CD4-positive, alpha-beta T cell treated with Interleukin-6 at 100 ng/mL for 8 hours (primary cell): ENCODE measurements around the gene OR2A2.
"Not testable (repeated sequence)": the region's sequence is repeated elsewhere in the genome, so short reads cannot be mapped to it uniquely, and the experiment has no call there.

Source experiments
- DNase-seq: peaks from one replicate; pipeline ENCODE4 v3.0.0-alpha.2; 2020; ENCODE audit warnings: mixed read lengths, low spot score

OR2A2 gene, protein sequence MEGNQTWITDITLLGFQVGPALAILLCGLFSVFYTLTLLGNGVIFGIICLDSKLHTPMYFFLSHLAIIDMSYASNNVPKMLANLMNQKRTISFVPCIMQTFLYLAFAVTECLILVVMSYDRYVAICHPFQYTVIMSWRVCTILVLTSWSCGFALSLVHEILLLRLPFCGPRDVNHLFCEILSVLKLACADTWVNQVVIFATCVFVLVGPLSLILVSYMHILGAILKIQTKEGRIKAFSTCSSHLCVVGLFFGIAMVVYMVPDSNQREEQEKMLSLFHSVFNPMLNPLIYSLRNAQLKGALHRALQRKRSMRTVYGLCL

GRCh38 chr7:144109283-144109682 lies at the start of gene OR2A2:
Gene OR2A2, plus strand, starts transcription at chr7:144109583. Its CDS starts 0 bp downstream, at chr7:144109583.
- DNase-seq = no peak

GRCh38 chr7:144063710-144064109 lies 45.7 kb upstream of the OR2A2 start:
- no peak for DNase-seq

DNA sequence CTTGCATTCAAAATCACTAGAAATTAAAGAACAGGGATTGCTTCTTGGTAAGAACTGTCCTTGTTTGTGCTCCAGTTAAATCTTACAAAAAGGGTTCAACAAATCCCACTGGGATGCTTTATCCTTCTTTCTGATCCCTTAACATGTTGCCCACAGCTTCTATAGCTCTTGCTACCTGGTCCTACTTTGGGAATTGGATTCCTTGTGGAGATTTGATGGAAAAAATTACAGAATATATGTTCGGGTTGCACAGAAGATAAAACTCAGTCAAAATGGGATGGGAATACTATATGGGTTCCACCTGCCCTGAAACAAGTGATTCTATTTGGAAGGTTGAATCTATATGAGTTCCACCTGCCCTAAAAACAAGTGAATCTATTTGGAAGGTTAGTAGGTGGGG lies 39.9 kb upstream of the OR2A2 start, which contains the start of gene OR2A25:
Gene OR2A25, plus strand, starts transcription at position 301 of the 400 bp plus-strand sequence. CDS start 4,409 bp downstream, outside the sequence.
- no peak for DNase-seq

- DNase-seq = no peak
These were observed 39.4 kb upstream of the OR2A2 start for GRCh38 chr7:144069953-144070352.

DNA sequence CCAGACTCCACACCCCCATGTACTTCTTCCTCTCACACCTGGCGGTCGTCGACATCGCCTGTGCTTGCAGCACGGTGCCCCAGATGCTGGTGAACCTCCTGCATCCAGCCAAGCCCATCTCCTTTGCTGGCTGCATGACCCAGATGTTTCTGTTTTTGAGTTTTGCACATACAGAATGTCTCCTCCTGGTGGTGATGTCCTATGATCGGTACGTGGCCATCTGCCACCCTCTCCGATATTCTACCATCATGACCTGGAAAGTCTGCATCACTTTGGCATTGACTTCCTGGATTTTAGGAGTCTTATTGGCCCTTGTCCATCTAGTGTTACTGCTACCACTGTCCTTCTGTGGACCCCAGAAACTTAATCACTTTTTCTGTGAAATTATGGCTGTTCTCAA lies 35.0 kb upstream of the OR2A2 start:
- no peak for DNase-seq

DNA sequence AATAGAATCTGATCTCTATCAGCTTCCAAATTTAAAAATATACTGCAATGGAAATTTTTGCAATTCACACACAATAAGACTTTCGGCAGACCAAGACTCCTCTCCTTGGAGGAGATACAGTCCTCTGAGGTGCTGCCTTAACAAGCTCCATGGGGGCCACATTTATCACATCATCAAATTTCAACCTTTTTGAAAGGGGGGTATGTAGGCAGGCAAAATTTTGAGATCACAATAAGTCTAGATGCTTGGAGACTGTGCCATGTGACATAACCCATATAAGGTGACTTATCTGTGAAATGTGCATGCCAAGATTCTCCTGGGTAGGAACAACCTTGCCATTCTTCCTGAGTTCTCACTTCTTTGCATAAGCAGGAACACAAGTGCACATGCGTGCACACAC lies 23.4 kb upstream of the OR2A2 start, which contains the start of gene OR2A12:
Gene OR2A12, plus strand, starts transcription at position 301 of the 400 bp plus-strand sequence. CDS start 8,830 bp downstream, outside the sequence.
- no peak for DNase-seq

GRCh38 chr7:144086730-144087129 lies 22.7 kb upstream of the OR2A2 start:
- DNase-seq = no peak

DNA sequence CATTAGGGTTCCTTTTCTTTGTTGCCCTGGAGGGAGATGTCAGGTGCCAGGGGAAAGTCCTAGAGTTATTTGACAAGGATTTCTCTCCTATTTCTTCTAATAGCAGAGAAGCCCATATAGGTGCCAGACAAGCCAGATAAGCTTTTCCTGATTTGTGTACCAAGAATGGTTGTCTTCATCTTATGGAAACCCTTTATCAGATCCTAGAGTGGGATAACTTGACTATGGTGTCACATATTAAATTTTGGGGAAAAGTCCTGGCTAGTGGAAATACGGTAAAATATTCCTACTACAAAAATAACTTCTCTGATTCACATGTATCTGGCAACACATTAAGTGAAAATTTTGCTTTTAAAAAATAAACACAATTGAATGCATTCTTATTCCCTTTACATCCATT lies 22.2 kb upstream of the OR2A2 start:
- no peak for DNase-seq

DNA sequence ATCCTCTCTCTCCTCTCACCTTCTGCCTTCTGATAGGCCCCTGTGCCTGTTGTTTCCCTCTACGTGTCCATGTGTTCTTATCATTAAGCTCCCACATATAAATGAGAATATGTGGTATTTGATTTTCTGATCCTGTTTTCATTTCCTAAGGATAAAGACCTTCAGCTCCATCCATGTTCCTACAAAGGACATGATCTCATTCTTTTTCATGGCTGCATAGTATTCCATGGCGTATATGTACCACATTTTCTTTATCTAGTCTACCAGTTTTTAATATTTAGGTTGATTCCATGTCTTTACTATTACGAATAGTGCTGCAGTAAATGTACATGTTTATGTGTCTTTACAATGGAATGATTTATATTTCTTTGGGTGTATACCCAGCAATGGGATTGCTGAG lies 18.7 kb upstream of the OR2A2 start:
- DNase-seq = no peak

DNA sequence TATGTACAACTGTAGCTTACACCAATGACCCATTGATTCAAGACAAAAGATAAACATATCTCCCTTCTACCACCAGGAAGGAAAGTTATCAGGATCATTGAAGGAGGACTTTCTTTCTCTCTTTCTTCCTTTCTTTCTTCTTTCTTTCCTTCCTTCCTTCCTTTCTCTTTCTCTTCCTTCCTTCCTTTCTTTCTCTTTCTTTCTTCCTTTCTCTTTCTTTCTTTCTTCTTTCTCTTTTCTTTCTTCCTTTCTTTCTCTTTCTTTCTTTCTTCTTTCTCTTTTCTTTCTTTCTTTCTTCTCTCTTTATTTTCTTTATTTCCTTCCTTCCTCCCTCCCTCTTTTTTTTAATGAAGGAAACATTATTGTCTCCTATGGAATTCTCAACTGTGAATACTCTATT lies 10.6 kb upstream of the OR2A2 start:
- no peak for DNase-seq

GRCh38 chr7:144100607-144101006 lies 8.8 kb upstream of the OR2A2 start:
- no peak for DNase-seq

GRCh38 chr7:144102041-144102440 lies 7.3 kb upstream of the OR2A2 start:
- DNase-seq = no peak

GRCh38 chr7:144105211-144105610 lies 4.2 kb upstream of the OR2A2 start:
- DNase-seq = no peak

DNA sequence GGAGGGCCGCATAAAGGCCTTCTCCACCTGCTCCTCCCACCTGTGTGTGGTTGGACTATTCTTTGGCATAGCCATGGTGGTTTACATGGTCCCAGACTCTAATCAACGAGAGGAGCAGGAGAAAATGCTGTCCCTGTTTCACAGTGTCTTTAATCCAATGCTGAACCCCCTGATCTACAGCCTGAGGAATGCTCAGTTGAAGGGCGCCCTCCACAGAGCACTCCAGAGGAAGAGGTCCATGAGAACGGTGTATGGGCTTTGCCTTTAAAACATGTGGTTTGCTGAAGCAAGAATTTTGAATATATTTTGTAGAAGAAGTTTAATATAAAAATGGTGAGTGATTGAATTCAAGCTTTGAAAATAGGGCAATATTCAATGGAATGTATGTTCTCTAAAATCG lies 889 bp downstream of the OR2A2 start:
- DNase-seq = no peak

GRCh38 chr7:144113651-144114050 lies 4.3 kb downstream of the OR2A2 start:
- no peak for DNase-seq

- DNase-seq = no peak
These were observed 9.0 kb downstream of the OR2A2 start for GRCh38 chr7:144118341-144118740.

- no peak for DNase-seq
These were observed 13.5 kb downstream of the OR2A2 start, which contains the start of gene OR2A14 for GRCh38 chr7:144122876-144123275. Gene OR2A14, plus strand, starts transcription at chr7:144123176. Its CDS starts 5,937 bp downstream, at chr7:144129113.

DNA sequence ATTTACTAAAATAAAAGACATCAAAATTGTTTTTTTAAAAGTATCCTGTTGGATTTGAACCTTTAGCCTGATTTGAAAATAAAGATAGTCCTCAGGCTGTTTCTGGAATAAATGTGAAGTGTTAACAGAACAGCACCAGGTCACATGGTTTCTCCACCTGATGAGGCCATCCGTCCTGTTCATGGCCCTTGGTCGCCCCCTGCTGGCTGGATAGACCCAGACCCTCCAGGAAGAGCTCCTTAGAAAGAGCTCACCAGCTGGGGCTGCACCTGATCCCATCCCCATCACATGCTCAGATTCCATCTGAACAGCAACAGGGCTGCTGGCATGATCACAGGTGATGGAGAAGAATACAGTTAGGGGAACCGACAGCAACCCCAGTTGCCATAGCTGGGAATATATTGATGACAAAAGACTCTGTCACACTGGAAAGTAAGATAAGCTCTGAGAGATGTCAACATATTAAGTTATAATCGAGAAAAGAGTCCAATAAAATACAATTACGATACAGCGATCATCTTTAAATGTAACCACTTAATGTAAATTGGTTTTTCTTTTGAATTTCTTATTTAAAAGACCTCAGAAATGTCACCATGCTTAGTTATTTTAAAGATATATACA lies 18.4 kb downstream of the OR2A2 start:
- peak; percentile 79 for DNase-seq

GRCh38 chr7:144129601-144130000 lies 20.2 kb downstream of the OR2A2 start:
- not testable (repeated sequence) for DNase-seq

DNA sequence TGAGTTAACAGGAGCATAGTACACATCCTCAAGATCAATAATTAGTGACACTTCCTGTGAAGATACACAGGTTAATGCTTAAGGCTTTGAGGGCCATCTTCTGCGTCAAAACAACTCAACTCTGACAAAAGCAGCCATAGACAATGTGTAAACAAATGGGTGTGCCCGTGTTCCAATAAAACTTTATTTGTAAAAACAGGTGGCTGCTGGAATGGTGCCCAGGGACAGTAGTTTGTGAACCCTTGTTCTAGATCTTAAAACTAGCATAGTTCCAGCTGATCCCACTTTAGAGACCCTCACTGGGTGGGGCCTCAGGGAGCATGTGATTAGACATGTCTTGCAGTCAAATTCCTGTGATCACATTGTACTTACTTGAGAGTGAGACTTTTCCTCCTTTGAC lies 21.3 kb downstream of the OR2A2 start:
- no peak for DNase-seq

DNA sequence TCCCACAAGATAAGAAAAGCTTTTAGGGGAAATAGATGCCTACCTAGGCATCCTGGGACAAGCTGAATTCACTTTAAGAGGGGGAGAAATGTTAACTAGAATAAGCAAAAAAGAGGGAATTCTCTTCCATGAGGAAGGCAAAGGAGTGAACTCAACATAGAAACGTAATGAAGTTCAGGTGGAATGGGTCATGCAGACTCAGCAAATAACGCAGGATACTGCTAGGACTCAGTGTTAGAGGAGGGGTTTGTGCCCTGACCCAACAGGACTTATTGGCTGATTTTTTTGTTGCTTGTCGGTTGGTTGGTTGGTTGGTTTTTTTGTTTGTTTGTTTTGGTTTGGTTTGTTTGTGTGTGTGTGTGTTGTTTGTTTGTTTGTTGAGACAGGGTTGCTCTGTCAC lies 22.9 kb downstream of the OR2A2 start:
- no peak for DNase-seq

GRCh38 chr7:144133307-144133706 lies 23.9 kb downstream of the OR2A2 start:
- DNase-seq = no peak

DNA sequence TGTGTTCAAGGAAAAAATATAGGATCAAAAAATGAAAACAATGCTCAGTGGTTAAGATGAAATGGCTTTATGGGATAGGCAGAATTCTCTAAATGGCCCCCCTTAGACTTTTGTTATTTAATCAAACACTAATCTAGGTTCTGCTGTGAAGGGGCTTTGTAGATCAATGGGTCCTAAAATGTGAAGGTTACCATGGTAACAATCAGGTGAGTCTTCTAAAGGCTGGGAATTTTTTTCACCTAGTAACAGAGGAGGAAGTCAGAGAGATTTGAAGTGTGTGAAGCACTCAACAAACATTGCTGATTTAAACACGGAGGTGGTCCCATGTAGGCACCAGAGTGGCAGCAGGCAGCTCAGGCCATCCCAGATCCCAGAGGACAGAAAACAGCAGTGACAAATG lies 24.7 kb downstream of the OR2A2 start:
- DNase-seq = no peak
